DND-41 (cell line): ENCODE data around the gene ADAM10.
A peak's percentile ranks its signal among the peaks of the same experiment; 100 is the strongest.

ENCODE experiments used
- ATAC-seq: fragments of 200-7000 bp; cut with Tn5 transposase; 3 replicates; pipeline ENCODE4 v1.9.1; 2021; ENCODE audit warnings: low read depth; ENCODE audit not compliant: insufficient read depth
- DNase-seq: peaks from one replicate; pipeline ENCODE4 v3.0.0-alpha.2; 2020
- H2AFZ ChIP-seq: 2 replicates; pipeline ENCODE4 v1.6.0; 2012; ENCODE audit warnings: low read depth, low read length
- H3K27ac ChIP-seq: 2 replicates; pipeline ENCODE4 v1.5.1; 2012; ENCODE audit warnings: low read length, inconsistent platforms
- H3K27me3 ChIP-seq: fragments of 200-600 bp; sonication (generic); 2 replicates; pipeline ENCODE4 v1.6.0; 2012; ENCODE audit warnings: low read length, mild to moderate bottlenecking, inconsistent platforms; ENCODE audit not compliant: insufficient read depth, poor library complexity
- H3K36me3 ChIP-seq: 2 replicates; pipeline ENCODE4 v1.5.1; 2012; ENCODE audit warnings: low read length, inconsistent platforms; ENCODE audit not compliant: insufficient read depth
- H3K4me1 ChIP-seq: 2 replicates; pipeline ENCODE4 v1.5.1; 2012; ENCODE audit warnings: mild to moderate bottlenecking, low read length; ENCODE audit not compliant: insufficient read depth
- H3K4me2 ChIP-seq: 2 replicates; pipeline ENCODE4 v1.6.0; 2012; ENCODE audit warnings: mild to moderate bottlenecking, moderate library complexity, low read length, inconsistent platforms; ENCODE audit not compliant: insufficient read depth
- H3K4me3 ChIP-seq, 2 experiments: fragments of 200-600 bp in 1 of 2; shearing (Covaris generic) in 1 of 2; 2 replicates each; pipeline ENCODE4 v1.5.1; 2012 to 2016; ENCODE audit warnings: inconsistent platforms in 2 of 2, low read length in 2 of 2, mild to moderate bottlenecking in 2 of 2, low read depth in 1 of 2, moderate library complexity in 1 of 2
- H3K79me2 ChIP-seq: 2 replicates; pipeline ENCODE4 v1.6.0; 2012; ENCODE audit warnings: low read length, inconsistent platforms; ENCODE audit not compliant: insufficient read depth
- H3K9ac ChIP-seq: 2 replicates; pipeline ENCODE4 v1.6.0; 2012; ENCODE audit warnings: low read depth, mild to moderate bottlenecking, inconsistent platforms, low read length, moderate library complexity
- H3K9me3 ChIP-seq: 2 replicates; pipeline ENCODE4 v1.5.1; 2012; ENCODE audit warnings: low read length, moderate library complexity, mild to moderate bottlenecking, inconsistent platforms; ENCODE audit not compliant: insufficient read depth, severe bottlenecking
- H4K20me1 ChIP-seq: 2 replicates; pipeline ENCODE4 v1.6.0; 2012; ENCODE audit warnings: low read length; ENCODE audit not compliant: insufficient read depth
- CTCF ChIP-seq: IDR thresholded peaks from 2 replicates; pipeline ENCODE4 v1.5.1; 2012; ENCODE audit warnings: borderline replicate concordance, low read length, moderate library complexity, mild to moderate bottlenecking; ENCODE audit not compliant: poor library complexity, severe bottlenecking; ENCODE audit errors: extremely low read depth
- EZH2 ChIP-seq: IDR thresholded peaks from 3 replicates; pipeline ENCODE4 v1.6.1; 2012; ENCODE audit warnings: borderline replicate concordance, low read depth, mild to moderate bottlenecking, moderate library complexity, low read length, inconsistent platforms; ENCODE audit not compliant: severe bottlenecking

The ADAM10 gene

GRCh38 chr15:58764468-58764867 is 15.0 kb upstream of the ADAM10 start:
- H2AFZ ChIP-seq, result no peak overlapping the region
- H3K9ac ChIP-seq, result no peak overlapping the region
- H3K36me3 ChIP-seq, result no peaks in the 10 kb centered on the region
- no peak for DNase-seq
- ATAC-seq, result no peak
- no peaks in the 10 kb centered on the region for H4K20me1 ChIP-seq
- peaks cover 9% of the 10 kb centered on the region for H3K9me3 ChIP-seq
- no peaks in the 10 kb centered on the region for H3K4me1 ChIP-seq
- no peaks in the 10 kb centered on the region for H3K79me2 ChIP-seq
- no peaks in the 10 kb centered on the region for H3K27me3 ChIP-seq
- no peak overlapping the region for H3K27ac ChIP-seq
- TF ChIP-seq EZH2 (no peak), CTCF (no peak)
- H3K4me3 ChIP-seq, result no peak overlapping the region
- no peak overlapping the region for H3K4me2 ChIP-seq

- Histone ChIP-seq H3K27me3 (no peaks in the 10 kb centered on the region), H3K27ac (no peak overlapping the region), H3K4me1 (no peaks in the 10 kb centered on the region), H3K79me2 (no peaks in the 10 kb centered on the region), H3K36me3 (no peaks in the 10 kb centered on the region), H4K20me1 (no peaks in the 10 kb centered on the region), H2AFZ (no peak overlapping the region), H3K9me3 (peaks cover 9% of the 10 kb centered on the region), H3K4me3 (no peak overlapping the region), H3K4me2 (no peak overlapping the region), H3K9ac (no peak overlapping the region)
- no peak for ATAC-seq
- no peak for TF ChIP-seq EZH2
- TF ChIP-seq CTCF, result no peak
- DNase-seq, result no peak
These were observed 13.2 kb upstream of the ADAM10 start for GRCh38 chr15:58762731-58763130.

- no peak for DNase-seq
- Histone ChIP-seq H3K27ac (no peak overlapping the region), H3K4me1 (no peaks in the 10 kb centered on the region), H3K79me2 (no peaks in the 10 kb centered on the region), H3K9ac (no peak overlapping the region), H3K9me3 (peaks cover 9% of the 10 kb centered on the region), H3K4me2 (no peak overlapping the region), H2AFZ (no peak overlapping the region), H3K4me3 (no peak overlapping the region), H4K20me1 (no peaks in the 10 kb centered on the region), H3K27me3 (no peaks in the 10 kb centered on the region), H3K36me3 (no peaks in the 10 kb centered on the region)
- TF ChIP-seq EZH2, result no peak
- TF ChIP-seq CTCF, result no peak
- no peak for ATAC-seq
These were observed 12.8 kb upstream of the ADAM10 start for GRCh38 chr15:58762285-58762684.

- TF ChIP-seq EZH2 (no peak), CTCF (peak; percentile 34)
- H3K4me3 ChIP-seq, result no peak overlapping the region
- no peaks in the 10 kb centered on the region for H4K20me1 ChIP-seq
- no peak overlapping the region for H3K27ac ChIP-seq
- H3K4me2 ChIP-seq, result no peak overlapping the region
- DNase-seq (no peak), ATAC-seq (no peak)
- no peaks in the 10 kb centered on the region for H3K4me1 ChIP-seq
- H3K36me3 ChIP-seq, result no peaks in the 10 kb centered on the region
- H3K9me3 ChIP-seq, result peaks cover 9% of the 10 kb centered on the region
- H3K27me3 ChIP-seq, result no peaks in the 10 kb centered on the region
- H2AFZ ChIP-seq, result no peak overlapping the region
- no peaks in the 10 kb centered on the region for H3K79me2 ChIP-seq
- H3K9ac ChIP-seq, result no peak overlapping the region
These were observed 11.5 kb upstream of the ADAM10 start for GRCh38 chr15:58761010-58761388.
